Activated CD8-positive, alpha-beta memory T cell treated with anti-CD3 and anti-CD28 coated beads for 48 hours (primary cell): ENCODE results near the gene GPR156.
"Not testable (repeated sequence)": the region's sequence is repeated elsewhere in the genome, so short reads cannot be mapped to it uniquely, and the experiment has no call there.

Experiments
- DNase-seq, 3 experiments: peaks; one replicate each; pipeline ENCODE4 v3.0.0-alpha.2; 2020; ENCODE audit warnings: low read depth in 2 of 3, low spot score in 2 of 3

Gene GPR156

GRCh38 chr3:120284747-120285507, at the start of gene GPR156:
TSS of gene GPR156 (minus strand) at chr3:120285222. CDS start at chr3:120244098, 41,124 bp downstream.
- DNase-seq: no peak

GRCh38 chr3:120332646-120333045, 47.6 kb upstream of the GPR156 start:
- no peak for DNase-seq

- DNase-seq: no peak
Measured at GRCh38 chr3:120331076-120331475, 46.1 kb upstream of the GPR156 start.

- DNase-seq: no peak
Measured at GRCh38 chr3:120326784-120327183, 41.8 kb upstream of the GPR156 start.

- no peak for DNase-seq
Measured at GRCh38 chr3:120324190-120324589, 39.2 kb upstream of the GPR156 start.

GRCh38 chr3:120323761-120324160, 38.7 kb upstream of the GPR156 start:
- DNase-seq: not testable (repeated sequence)

- DNase-seq: no peak
Measured at GRCh38 chr3:120311863-120312794, 27.1 kb upstream of the GPR156 start.

GRCh38 chr3:120306519-120307455, 21.8 kb upstream of the GPR156 start:
- no peak for DNase-seq

- no peak for DNase-seq
Measured at GRCh38 chr3:120304616-120305015, 19.6 kb upstream of the GPR156 start.

- no peak for DNase-seq
Measured at GRCh38 chr3:120302361-120302760, 17.3 kb upstream of the GPR156 start.

- no peak for DNase-seq
Measured at GRCh38 chr3:120300971-120301370, 15.9 kb upstream of the GPR156 start.

- DNase-seq: no peak
Measured at GRCh38 chr3:120299403-120299802, 14.4 kb upstream of the GPR156 start.

GRCh38 chr3:120298996-120299395, 14.0 kb upstream of the GPR156 start:
- DNase-seq: no peak

GRCh38 chr3:120291552-120291951, 6.5 kb upstream of the GPR156 start:
- DNase-seq: not testable (repeated sequence)

- no peak for DNase-seq
Measured at GRCh38 chr3:120289636-120290035, 4.6 kb upstream of the GPR156 start.

- DNase-seq: no peak
Measured at GRCh38 chr3:120286465-120286864, 1.4 kb upstream of the GPR156 start.

GRCh38 chr3:120285508-120285841, 453 bp upstream of the GPR156 start:
- no peak for DNase-seq

- DNase-seq: no peak
Measured at GRCh38 chr3:120281261-120281660, 3.8 kb downstream of the GPR156 start.

- no peak for DNase-seq
Measured at GRCh38 chr3:120280566-120280965, 4.5 kb downstream of the GPR156 start.

GRCh38 chr3:120280026-120280425, 5.0 kb downstream of the GPR156 start:
- DNase-seq: no peak

GRCh38 chr3:120276767-120277166, 8.3 kb downstream of the GPR156 start:
- no peak for DNase-seq
